ENCODE results near the gene RTKN2. TPM values are rescaled to one million over a fixed set of nuclear protein-coding genes. Genes with fewer than 3 reads are reported as not detected.
A peak's percentile ranks its signal among the peaks of the same experiment; 100 is the strongest.

The RTKN2 gene
- total RNA-seq, 4 donors from 2014 or later: 0.11 to 0.42 (median 0.39) TPM; not detected in 1

DNA sequence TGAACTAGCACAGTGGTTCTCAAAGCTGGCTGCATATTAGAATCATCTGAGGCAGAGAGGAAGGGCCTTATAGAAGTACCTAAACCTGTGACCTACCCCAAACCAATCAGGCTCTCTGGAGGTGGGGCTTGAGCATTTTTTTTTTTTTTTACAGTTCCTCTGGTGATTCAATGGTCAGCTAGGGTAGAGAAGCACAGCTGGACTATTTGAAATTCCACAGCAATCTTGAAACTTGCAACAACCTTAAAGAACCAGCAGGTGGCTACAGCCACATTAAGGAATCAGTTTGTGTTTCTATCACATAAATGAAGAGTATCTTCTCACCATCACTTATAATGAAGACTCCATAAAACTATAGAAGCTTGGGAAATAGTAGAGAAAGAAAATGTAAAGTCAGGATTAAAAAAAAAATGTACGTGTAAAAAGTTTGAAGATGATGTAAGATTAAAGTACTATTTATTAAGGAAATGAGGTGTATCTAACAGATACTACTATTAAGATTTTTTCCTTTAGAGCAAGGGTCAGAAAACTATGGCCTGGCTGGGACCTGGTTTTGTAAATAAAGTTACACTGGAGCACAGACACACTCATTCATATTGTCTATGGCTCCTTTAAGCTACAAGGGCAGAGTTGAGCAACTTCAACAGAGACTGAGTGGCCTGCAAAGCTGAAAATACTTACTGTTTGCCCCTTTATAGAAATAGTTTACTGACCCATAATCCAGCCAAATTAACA is 3.8 kb downstream of the RTKN2 start:
- TF ChIP-seq, protein P1, sequence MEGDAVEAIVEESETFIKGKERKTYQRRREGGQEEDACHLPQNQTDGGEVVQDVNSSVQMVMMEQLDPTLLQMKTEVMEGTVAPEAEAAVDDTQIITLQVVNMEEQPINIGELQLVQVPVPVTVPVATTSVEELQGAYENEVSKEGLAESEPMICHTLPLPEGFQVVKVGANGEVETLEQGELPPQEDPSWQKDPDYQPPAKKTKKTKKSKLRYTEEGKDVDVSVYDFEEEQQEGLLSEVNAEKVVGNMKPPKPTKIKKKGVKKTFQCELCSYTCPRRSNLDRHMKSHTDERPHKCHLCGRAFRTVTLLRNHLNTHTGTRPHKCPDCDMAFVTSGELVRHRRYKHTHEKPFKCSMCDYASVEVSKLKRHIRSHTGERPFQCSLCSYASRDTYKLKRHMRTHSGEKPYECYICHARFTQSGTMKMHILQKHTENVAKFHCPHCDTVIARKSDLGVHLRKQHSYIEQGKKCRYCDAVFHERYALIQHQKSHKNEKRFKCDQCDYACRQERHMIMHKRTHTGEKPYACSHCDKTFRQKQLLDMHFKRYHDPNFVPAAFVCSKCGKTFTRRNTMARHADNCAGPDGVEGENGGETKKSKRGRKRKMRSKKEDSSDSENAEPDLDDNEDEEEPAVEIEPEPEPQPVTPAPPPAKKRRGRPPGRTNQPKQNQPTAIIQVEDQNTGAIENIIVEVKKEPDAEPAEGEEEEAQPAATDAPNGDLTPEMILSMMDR (IDR thresholded peaks at IDR 0.05): peak; percentile 49 to 61 (median 49)
- TF ChIP-seq EP300 (IDR thresholded peaks at IDR 0.05): no peak
- H3K27me3 ChIP-seq: peaks cover 0 to 20% (median 3%) of the 10 kb centered on the region in 4 donors
- no peak overlapping the region for H3K27ac ChIP-seq (replicated peaks in 1 of 4)
- H3K4me1 ChIP-seq: peaks cover 8 to 20% (median 16%) of the 10 kb centered on the region in 4 donors
- no peak for DNase-seq (ENCODE audit: extremely low spot score)
- H3K4me3 ChIP-seq: no peak overlapping the region
- 30% methylated on average over 1 of the region's 1 CpG for WGBS
- no peaks in the 10 kb centered on the region for H3K9me3 ChIP-seq
- intact Hi-C loops (cut with DNase I): no loop called here
- H3K36me3 ChIP-seq: no peaks in the 10 kb centered on the region

DNA sequence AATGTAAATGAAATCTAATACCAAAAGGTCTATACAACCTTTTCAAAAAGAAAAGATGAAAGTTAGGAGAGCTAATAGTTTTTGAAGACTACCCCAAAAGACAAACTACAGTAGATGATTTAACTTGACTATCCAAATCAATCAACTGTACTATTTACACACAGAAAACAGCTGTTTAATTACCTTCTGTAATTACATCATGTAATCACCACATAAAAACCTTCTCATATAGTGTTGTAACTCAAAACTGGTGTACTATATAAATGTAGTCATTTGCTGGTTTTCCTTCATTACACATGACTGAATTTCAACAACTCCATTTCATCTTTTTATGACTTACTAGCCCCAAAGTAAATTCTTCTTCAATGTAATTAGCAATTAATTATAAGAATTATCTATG is 4.5 kb downstream of the RTKN2 start:
- Histone ChIP-seq H3K4me1 (peaks cover 8 to 14% (median 13%) of the 10 kb centered on the region in 4 donors), H3K4me3 (no peak overlapping the region), H3K36me3 (no peaks in the 10 kb centered on the region), H3K27ac (replicated peaks in 1 of 4) (no peak overlapping the region), H3K27me3 (peaks cover 0 to 20% (median 3%) of the 10 kb centered on the region in 4 donors), H3K9me3 (no peaks in the 10 kb centered on the region)
- intact Hi-C loops (cut with DNase I): no loop called here
- DNase-seq (ENCODE audit: extremely low spot score): no peak
- TF ChIP-seq POLR2AphosphoS5 (IDR thresholded peaks at IDR 0.05): no peak
- TF ChIP-seq, protein P1 (IDR thresholded peaks at IDR 0.05): no peak
- TF ChIP-seq POLR2A (IDR thresholded peaks at IDR 0.05; ENCODE audit: low read depth): no peak
- TF ChIP-seq EP300 (IDR thresholded peaks at IDR 0.05): no peak

GRCh38 chr10:62261666-62262065 is 7.0 kb downstream of the RTKN2 start:
- H3K4me1 ChIP-seq: no peaks in the 10 kb centered on the region
- no peak overlapping the region for H3K27ac ChIP-seq (replicated peaks in 1 of 4)
- no peaks in the 10 kb centered on the region for H3K9me3 ChIP-seq
- H3K4me3 ChIP-seq: no peak overlapping the region
- H3K36me3 ChIP-seq: no peaks in the 10 kb centered on the region
- DNase-seq (ENCODE audit: extremely low spot score): no peak
- H3K27me3 ChIP-seq: peaks cover 0 to 2% (median 0%) of the 10 kb centered on the region in 4 donors
- intact Hi-C loops (cut with DNase I): no loop called here
- TF ChIP-seq, protein P1 (IDR thresholded peaks at IDR 0.05): no peak
- TF ChIP-seq POLR2A (IDR thresholded peaks at IDR 0.05; ENCODE audit: low read depth): no peak
- no peak for TF ChIP-seq EP300 (IDR thresholded peaks at IDR 0.05)
- TF ChIP-seq POLR2AphosphoS5 (IDR thresholded peaks at IDR 0.05): no peak

- no peak for DNase-seq (ENCODE audit: extremely low spot score)
- Histone ChIP-seq H3K4me3 (no peak overlapping the region), H3K4me1 (no peaks in the 10 kb centered on the region), H3K27ac (replicated peaks in 1 of 4) (no peak overlapping the region), H3K27me3 (no peaks in the 10 kb centered on the region), H3K9me3 (no peaks in the 10 kb centered on the region), H3K36me3 (no peaks in the 10 kb centered on the region)
- intact Hi-C loops (cut with DNase I): no loop called here
- TF ChIP-seq EP300 (IDR thresholded peaks at IDR 0.05) (no peak), POLR2A (IDR thresholded peaks at IDR 0.05; ENCODE audit: low read depth) (no peak), POLR2AphosphoS5 (IDR thresholded peaks at IDR 0.05) (no peak)
- TF ChIP-seq, protein P1 (IDR thresholded peaks at IDR 0.05): no peak
- 100% methylated on average over 1 of the region's 1 CpG for WGBS
Measured at GRCh38 chr10:62259998-62260397, 8.6 kb downstream of the RTKN2 start.

- H3K27ac ChIP-seq (replicated peaks in 1 of 4): no peak overlapping the region
- intact Hi-C loops (cut with DNase I): no loop called here
- H3K36me3 ChIP-seq: no peaks in the 10 kb centered on the region
- no peaks in the 10 kb centered on the region for H3K9me3 ChIP-seq
- WGBS: 77% methylated on average over 4 of the region's 4 CpGs
- TF ChIP-seq, protein P1 (IDR thresholded peaks at IDR 0.05): no peak
- TF ChIP-seq POLR2AphosphoS5 (IDR thresholded peaks at IDR 0.05): no peak
- TF ChIP-seq EP300 (IDR thresholded peaks at IDR 0.05): no peak
- no peak for TF ChIP-seq POLR2A (IDR thresholded peaks at IDR 0.05; ENCODE audit: low read depth)
- H3K27me3 ChIP-seq: no peaks in the 10 kb centered on the region
- H3K4me1 ChIP-seq: no peaks in the 10 kb centered on the region
- DNase-seq (ENCODE audit: extremely low spot score): no peak
- no peak overlapping the region for H3K4me3 ChIP-seq
Measured at GRCh38 chr10:62259456-62259855, 9.2 kb downstream of the RTKN2 start.
